IPS DF 6.9 (cell line): ENCODE results near the gene TAGLN3.

ENCODE experiments used
- DNase-seq: peaks from one replicate; pipeline ENCODE4 v3.0.0-alpha.2; 2013; ENCODE audit warnings: low read depth, low spot score
- H3K27ac ChIP-seq: one replicate; pipeline ENCODE4 v1.5.1; 2013; ENCODE audit warnings: low read length, control low read depth
- H3K27me3 ChIP-seq: 2 replicates; pipeline ENCODE4 v1.6.1; 2013; ENCODE audit warnings: mild to moderate bottlenecking, low read length; ENCODE audit not compliant: control insufficient read depth, insufficient read depth
- H3K36me3 ChIP-seq: 2 replicates; pipeline ENCODE4 v1.6.1; 2013; ENCODE audit warnings: low read length; ENCODE audit not compliant: control insufficient read depth, insufficient read depth
- H3K4me1 ChIP-seq: 2 replicates; pipeline ENCODE4 v1.6.1; 2013; ENCODE audit warnings: low read length; ENCODE audit not compliant: control insufficient read depth, insufficient read depth
- H3K4me3 ChIP-seq: 2 replicates; pipeline ENCODE4 v1.5.1; 2013; ENCODE audit warnings: mild to moderate bottlenecking, low read length
- H3K9me3 ChIP-seq: 2 replicates; pipeline ENCODE4 v1.6.1; 2013; ENCODE audit warnings: low read length, inconsistent platforms; ENCODE audit not compliant: control insufficient read depth, insufficient read depth
- WGBS: extraction: QIAGEN DNeasy Blood & Tissue Kit; methylation state at CpG from one replicate; pipeline ENCODE4 v1.1.7; 2013; ENCODE audit warnings: mixed read lengths, missing lambda C conversion rate; ENCODE audit not compliant: insufficient read length, insufficient coverage; 5-methylcytosine and 5-hydroxymethylcytosine counted together

TAGLN3 gene

DNA sequence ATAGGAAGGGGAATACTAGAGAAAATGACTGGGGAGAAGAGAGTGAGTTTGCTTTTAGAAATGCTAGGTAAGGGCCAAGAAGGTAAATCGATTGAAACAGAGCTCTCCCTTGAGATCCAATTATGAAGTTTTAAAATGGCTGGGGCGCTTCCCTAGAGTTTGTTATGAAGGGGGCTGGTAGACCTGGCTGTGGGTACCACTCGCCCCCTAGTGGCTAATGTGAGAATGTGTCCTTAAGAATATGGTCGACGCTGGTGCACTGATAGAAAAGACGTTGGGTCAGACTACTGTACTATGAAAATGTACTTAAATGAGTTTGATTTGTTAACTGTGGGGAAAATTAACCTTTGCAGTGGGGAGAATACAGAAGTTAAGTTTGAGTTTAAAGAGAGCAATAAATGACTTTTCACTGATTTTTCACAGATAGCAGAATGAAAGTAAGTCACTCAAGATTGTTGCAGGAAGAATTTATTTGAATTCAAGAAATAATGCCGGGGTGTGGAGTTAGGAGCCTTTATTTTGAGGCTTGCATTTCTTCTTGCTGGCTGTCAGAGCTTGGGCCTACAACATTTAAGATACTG is 45.0 kb downstream of the TAGLN3 start:
- WGBS, result no CpG with 5 or more reads among the region's 7 CpGs
- no peak overlapping the region for H3K27ac ChIP-seq
- H3K36me3 ChIP-seq, result no peaks in the 10 kb centered on the region
- no peaks in the 10 kb centered on the region for H3K27me3 ChIP-seq
- H3K4me1 ChIP-seq, result no peaks in the 10 kb centered on the region
- DNase-seq, result no peak
- H3K4me3 ChIP-seq, result no peak overlapping the region
- no peaks in the 10 kb centered on the region for H3K9me3 ChIP-seq

DNA sequence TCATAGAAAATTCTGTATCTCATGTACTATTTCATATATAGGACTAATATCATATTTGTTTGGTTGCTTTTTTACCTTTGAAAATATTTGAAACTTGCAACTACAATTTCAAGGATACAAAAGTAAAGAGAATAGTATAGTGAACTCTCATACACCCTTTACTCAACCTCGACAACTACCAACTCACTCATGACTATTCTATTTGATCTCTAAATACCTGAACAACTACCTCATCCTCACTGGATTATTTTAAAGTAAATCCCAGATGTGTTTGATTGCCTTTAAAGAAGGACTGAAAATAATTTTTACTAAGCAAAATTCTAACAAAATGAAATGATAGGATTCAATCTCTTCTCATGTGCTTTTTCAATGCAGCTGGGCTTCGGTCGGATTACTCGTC is 47.9 kb downstream of the TAGLN3 start:
- Histone ChIP-seq H3K4me3 (no peak overlapping the region), H3K27me3 (no peaks in the 10 kb centered on the region), H3K36me3 (no peaks in the 10 kb centered on the region), H3K4me1 (no peaks in the 10 kb centered on the region), H3K27ac (no peak overlapping the region), H3K9me3 (no peaks in the 10 kb centered on the region)
- DNase-seq, result no peak
- 100% methylated on average over 1 of the region's 4 CpGs for WGBS

DNA sequence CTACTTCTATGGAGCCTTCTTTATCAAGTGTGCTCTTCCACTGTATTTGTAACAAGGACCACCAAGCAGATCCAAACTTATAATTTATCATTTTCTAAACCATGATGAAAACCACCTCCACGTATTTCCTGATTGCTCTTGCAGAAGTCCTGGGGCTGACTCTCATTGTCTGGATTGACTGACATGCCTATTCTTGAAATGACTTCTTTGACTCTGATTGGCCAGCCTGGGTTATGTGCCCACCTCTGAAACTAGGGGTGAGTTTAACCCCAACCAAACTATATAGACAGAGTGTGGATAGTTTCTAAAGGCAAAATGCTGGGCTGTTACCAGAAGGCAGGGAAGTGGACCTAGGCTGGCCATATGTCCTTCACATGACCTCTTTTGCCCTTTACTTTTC is 48.5 kb downstream of the TAGLN3 start:
- Histone ChIP-seq H3K4me1 (no peaks in the 10 kb centered on the region), H3K36me3 (no peaks in the 10 kb centered on the region), H3K9me3 (no peaks in the 10 kb centered on the region), H3K27me3 (no peaks in the 10 kb centered on the region), H3K27ac (no peak overlapping the region), H3K4me3 (no peak overlapping the region)
- no CpG with 5 or more reads among the region's 1 CpG for WGBS
- no peak for DNase-seq

DNA sequence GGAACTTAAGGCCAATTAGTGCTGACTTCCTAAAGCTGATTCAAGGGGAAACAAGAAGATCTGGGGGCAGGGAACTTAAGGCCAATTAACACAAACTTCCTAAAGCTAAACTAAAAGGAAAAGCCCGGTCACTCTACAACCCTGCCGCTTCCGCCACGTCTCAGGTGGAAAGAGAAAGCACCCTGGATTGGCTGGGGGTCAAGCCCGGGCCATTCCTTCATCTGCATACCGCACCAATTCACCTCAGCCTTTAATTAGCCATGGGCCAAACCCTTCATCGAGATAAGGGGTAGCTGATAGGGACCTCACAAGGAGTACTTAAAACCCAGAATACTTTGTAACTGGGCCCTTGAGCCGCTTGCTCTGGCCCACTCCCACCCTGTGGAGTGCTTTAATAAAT is 50.2 kb downstream of the TAGLN3 start:
- no CpG with 5 or more reads among the region's 8 CpGs for WGBS
- no peaks in the 10 kb centered on the region for H3K27me3 ChIP-seq
- H3K27ac ChIP-seq, result no peak overlapping the region
- no peak overlapping the region for H3K4me3 ChIP-seq
- H3K9me3 ChIP-seq, result no peaks in the 10 kb centered on the region
- no peaks in the 10 kb centered on the region for H3K4me1 ChIP-seq
- DNase-seq, result no peak
- H3K36me3 ChIP-seq, result no peaks in the 10 kb centered on the region

DNA sequence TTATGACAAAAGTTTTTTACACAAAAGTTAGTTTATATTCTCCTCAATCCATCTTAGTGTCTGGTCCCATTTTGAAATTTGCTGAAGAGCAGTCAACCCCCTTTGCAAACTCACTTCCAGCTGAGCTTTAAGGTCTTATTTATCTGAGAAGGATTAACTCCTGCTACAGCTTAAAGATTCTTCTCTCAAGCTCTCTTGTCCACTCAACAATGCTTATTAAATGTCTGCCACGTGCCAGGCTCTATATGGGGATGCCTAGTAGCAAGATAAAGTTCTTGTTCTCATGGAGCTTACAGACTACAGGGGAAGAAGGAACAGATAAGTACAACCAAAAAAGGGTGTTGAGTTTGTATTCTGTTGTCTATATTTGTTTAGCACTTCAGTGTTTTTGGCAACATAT is 54.5 kb downstream of the TAGLN3 start:
- H3K4me3 ChIP-seq, result no peak overlapping the region
- H3K4me1 ChIP-seq, result no peaks in the 10 kb centered on the region
- DNase-seq, result no peak
- no peak overlapping the region for H3K27ac ChIP-seq
- H3K9me3 ChIP-seq, result no peaks in the 10 kb centered on the region
- WGBS, result no CpG with 5 or more reads among the region's 1 CpG
- H3K27me3 ChIP-seq, result no peaks in the 10 kb centered on the region
- no peaks in the 10 kb centered on the region for H3K36me3 ChIP-seq

DNA sequence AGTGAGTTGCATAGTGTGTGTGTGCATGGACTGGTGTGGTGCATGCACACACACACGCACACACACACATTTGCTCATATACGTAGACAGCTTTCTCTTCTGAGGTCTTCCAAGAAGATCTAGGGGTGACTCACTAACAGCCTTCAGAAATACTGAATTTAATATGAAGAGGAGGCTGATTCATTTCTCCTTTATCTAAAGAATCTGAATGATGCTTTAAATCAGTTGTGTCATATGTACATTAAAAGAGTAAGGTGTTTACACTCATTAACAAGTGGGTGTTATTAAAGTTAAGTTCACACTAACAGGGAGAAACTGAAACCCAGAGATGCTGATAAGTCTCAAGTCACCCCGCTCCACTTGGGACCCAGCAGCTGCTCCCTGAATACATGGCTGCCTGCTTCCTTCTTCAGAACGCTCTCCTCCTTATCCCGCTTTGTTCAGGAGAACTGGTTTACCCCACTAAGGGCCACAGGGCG is 57.8 kb downstream of the TAGLN3 start:
- H3K4me3 ChIP-seq, result no peak overlapping the region
- no peaks in the 10 kb centered on the region for H3K27me3 ChIP-seq
- H3K4me1 ChIP-seq, result no peaks in the 10 kb centered on the region
- no peaks in the 10 kb centered on the region for H3K36me3 ChIP-seq
- no peaks in the 10 kb centered on the region for H3K9me3 ChIP-seq
- WGBS, result no CpG with 5 or more reads among the region's 6 CpGs
- no peak overlapping the region for H3K27ac ChIP-seq
- no peak for DNase-seq

DNA sequence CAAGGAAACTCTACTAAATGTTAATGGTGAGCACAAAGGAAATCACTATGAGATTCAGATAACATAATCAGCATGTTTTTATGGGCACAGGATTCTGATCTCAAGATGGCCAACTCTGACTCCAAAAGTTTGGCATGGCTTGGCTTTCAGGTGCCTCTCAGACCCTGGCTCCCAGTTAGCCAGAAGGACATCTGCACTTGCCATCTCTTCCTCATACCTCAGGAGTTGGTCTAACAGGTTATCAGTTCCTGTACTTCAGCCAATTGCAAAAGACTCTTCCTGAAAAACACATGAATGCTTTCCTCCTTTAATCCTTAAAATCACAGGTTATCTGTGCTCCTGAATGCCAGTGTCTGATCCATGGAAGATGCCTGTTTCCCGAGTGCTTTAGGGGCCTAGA is 60.8 kb downstream of the TAGLN3 start:
- no peaks in the 10 kb centered on the region for H3K36me3 ChIP-seq
- H3K4me1 ChIP-seq, result no peaks in the 10 kb centered on the region
- no peak overlapping the region for H3K27ac ChIP-seq
- H3K4me3 ChIP-seq, result no peak overlapping the region
- no CpG with 5 or more reads among the region's 1 CpG for WGBS
- DNase-seq, result no peak
- H3K27me3 ChIP-seq, result no peaks in the 10 kb centered on the region
- no peaks in the 10 kb centered on the region for H3K9me3 ChIP-seq

DNA sequence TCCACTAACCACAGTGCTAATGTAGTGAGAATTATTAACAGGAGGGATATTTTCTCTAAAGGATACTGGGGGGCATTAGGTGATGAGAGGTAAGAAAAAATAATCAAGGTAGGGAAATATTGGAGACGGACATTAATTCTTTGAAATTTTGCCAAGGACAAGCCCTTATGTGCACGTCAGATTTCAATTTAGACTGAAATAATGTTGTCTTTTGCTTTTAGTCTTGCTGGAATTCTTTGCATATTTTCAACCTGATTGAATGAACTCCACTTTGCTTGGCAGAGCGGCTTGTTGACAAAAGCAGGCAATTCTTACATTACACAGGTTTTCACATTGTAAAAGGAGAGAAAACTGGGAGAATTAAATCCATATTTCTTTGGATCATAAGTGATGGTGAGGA is 62.4 kb downstream of the TAGLN3 start:
- Histone ChIP-seq H3K36me3 (no peaks in the 10 kb centered on the region), H3K4me3 (no peak overlapping the region), H3K27ac (no peak overlapping the region), H3K9me3 (no peaks in the 10 kb centered on the region), H3K4me1 (no peaks in the 10 kb centered on the region), H3K27me3 (no peaks in the 10 kb centered on the region)
- DNase-seq, result no peak
- WGBS, result 100% methylated on average over 1 of the region's 3 CpGs
